Activated B cell treated with CpG ODN at 0.5 μM for 24 hours (primary cell): Measurements from ENCODE around the gene MSI2. TPM values are rescaled to one million over a fixed set of nuclear protein-coding genes. Genes with fewer than 3 reads are reported as not detected.

Experiments used
- ATAC-seq: fragments of 200-7000 bp; cut with Tn5 transposase; one replicate; pipeline ENCODE4 v1.10.0; 2021; ENCODE audit warnings: low read depth, mild to moderate bottlenecking, moderate library complexity
- CTCF ChIA-PET: fragments of 350-600 bp; sonication (Branson Sonifier 250); formaldehyde crosslinking; loops from one replicate; lab custom pipeline; 2021; ENCODE audit warnings: antibody characterized with exemption; lab: Charles Lee
- POLR2A ChIA-PET: fragments of 350-600 bp; sonication (Branson Sonifier 250); formaldehyde crosslinking; loops from one replicate; lab custom pipeline; 2021; ENCODE audit warnings: antibody characterized with exemption; lab: Charles Lee
- DNase-seq: peaks from one replicate; pipeline ENCODE4 v3.0.0; 2022
- H3K27ac Mint-ChIP-seq: one replicate; pipeline ENCODE4 v1.8.0; 2020; ENCODE audit warnings: mixed read lengths
- H3K27me3 Mint-ChIP-seq: one replicate; pipeline ENCODE4 v1.8.0; 2021; ENCODE audit warnings: mixed read lengths
- H3K36me3 Mint-ChIP-seq: one replicate; pipeline ENCODE4 v1.8.0; 2021; ENCODE audit warnings: low read depth, mixed read lengths
- H3K4me1 Mint-ChIP-seq: one replicate; pipeline ENCODE4 v1.8.0; 2021; ENCODE audit warnings: mixed read lengths
- H3K4me3 Mint-ChIP-seq: one replicate; pipeline ENCODE4 v1.8.0; 2020; ENCODE audit warnings: mild to moderate bottlenecking, mixed read lengths
- H3K9me3 Mint-ChIP-seq: one replicate; pipeline ENCODE4 v1.8.0; 2020; ENCODE audit warnings: mixed read lengths
- CTCF ChIP-seq: fragments of 200-600 bp; IDR thresholded peaks from one replicate; pipeline ENCODE4 v1.8.0; 2022; ENCODE audit warnings: antibody characterized with exemption, mild to moderate bottlenecking
- intact Hi-C: fragments of 100-400 bp; cut with micrococcal nuclease; formaldehyde crosslinking; loops from one replicate; pipeline ENCODE4 v1.15.1; 2024
- total RNA-seq: library from RNA; stranded (reverse); gene quantifications from 2 replicates; pipeline ENCODE4 v1.2.3, GENCODE V29; 2022

MSI2 gene
- total RNA-seq, 1 donor from 2014 or later, result 102 TPM

GRCh38 chr17:57538736-57539456, 282.6 kb downstream of the MSI2 start:
- H3K27me3 Mint-ChIP-seq, result no peaks in the 10 kb centered on the region
- peaks cover 41% of the 10 kb centered on the region for H3K4me1 Mint-ChIP-seq
- TF ChIP-seq CTCF, result no peak
- no peak overlapping the region for H3K27ac Mint-ChIP-seq
- DNase-seq, result no peak
- no peak for ATAC-seq
- ChIA-PET POLR2A (interaction anchor here (1.0 kb wide), 1 partner anchor 11 kb away, joined by 3 read pairs; no protein-coding TSS in a partner anchor), CTCF (interaction anchor here (1.0 kb wide), 1 partner anchor 296 kb away, joined by 3 read pairs; no protein-coding TSS in a partner anchor)
- no peaks in the 10 kb centered on the region for H3K9me3 Mint-ChIP-seq
- H3K36me3 Mint-ChIP-seq, result peaks cover 5% of the 10 kb centered on the region
- H3K4me3 Mint-ChIP-seq, result no peak overlapping the region
- intact Hi-C loops, result no loop called here

GRCh38 chr17:57539529-57540301, 283.4 kb downstream of the MSI2 start:
- H3K36me3 Mint-ChIP-seq, result peaks cover under 1% of the 10 kb centered on the region
- ChIA-PET CTCF (interaction anchor here (1.0 kb wide), 1 partner anchor 297 kb away, joined by 3 read pairs; no protein-coding TSS in a partner anchor), POLR2A (interaction anchor here (1.0 kb wide), 1 partner anchor 10 kb away, joined by 3 read pairs; no protein-coding TSS in a partner anchor)
- no peaks in the 10 kb centered on the region for H3K27me3 Mint-ChIP-seq
- DNase-seq, result no peak
- peaks cover 43% of the 10 kb centered on the region for H3K4me1 Mint-ChIP-seq
- intact Hi-C loops, result no loop called here
- no peak for ATAC-seq
- no peak for TF ChIP-seq CTCF
- no peaks in the 10 kb centered on the region for H3K9me3 Mint-ChIP-seq
- H3K27ac Mint-ChIP-seq, result no peak overlapping the region
- no peak overlapping the region for H3K4me3 Mint-ChIP-seq

- intact Hi-C loops, result no loop called here
- TF ChIP-seq CTCF, result no peak
- DNase-seq (no peak), ATAC-seq (no peak)
- no peak overlapping the region for H3K27ac Mint-ChIP-seq
- ChIA-PET CTCF (no interaction called here), POLR2A (no interaction called here)
- no peaks in the 10 kb centered on the region for H3K36me3 Mint-ChIP-seq
- H3K27me3 Mint-ChIP-seq, result no peaks in the 10 kb centered on the region
- H3K4me3 Mint-ChIP-seq, result no peak overlapping the region
- H3K4me1 Mint-ChIP-seq, result peaks cover 49% of the 10 kb centered on the region
- H3K9me3 Mint-ChIP-seq, result no peaks in the 10 kb centered on the region
Measured at GRCh38 chr17:57540596-57540995, 284.3 kb downstream of the MSI2 start.

DNA sequence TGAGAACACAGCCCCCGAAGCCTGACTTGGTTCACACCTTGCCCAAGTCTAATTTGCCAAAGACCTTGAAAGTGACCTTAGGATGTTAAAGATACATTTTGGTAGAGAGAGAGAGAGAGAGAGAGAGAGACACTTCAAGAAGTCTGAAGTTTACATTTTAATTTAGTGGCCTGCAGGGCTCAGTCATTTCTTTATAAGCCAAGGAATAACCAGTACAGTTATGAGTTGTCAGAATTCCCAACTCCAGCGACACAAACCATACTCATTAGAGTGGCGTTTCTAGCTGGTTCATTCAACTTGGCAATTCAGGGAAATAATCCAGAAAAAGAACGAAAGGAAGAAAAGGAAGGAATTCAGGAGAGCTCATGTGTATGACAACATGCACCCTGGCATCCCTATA, 284.7 kb downstream of the MSI2 start:
- H3K27ac Mint-ChIP-seq, result no peak overlapping the region
- DNase-seq (no peak), ATAC-seq (no peak)
- H3K27me3 Mint-ChIP-seq, result no peaks in the 10 kb centered on the region
- POLR2A ChIA-PET, result no interaction called here
- no peak for TF ChIP-seq CTCF
- CTCF ChIA-PET, result no interaction called here
- peaks cover 49% of the 10 kb centered on the region for H3K4me1 Mint-ChIP-seq
- H3K36me3 Mint-ChIP-seq, result no peaks in the 10 kb centered on the region
- intact Hi-C loops, result no loop called here
- no peak overlapping the region for H3K4me3 Mint-ChIP-seq
- no peaks in the 10 kb centered on the region for H3K9me3 Mint-ChIP-seq
